AG04449 (cell line): Measurements from ENCODE around the gene RELN.

Source experiments
- CTCF ChIA-PET: fragments of 350-600 bp; formaldehyde crosslinking; extraction: SDS; loops from one replicate; lab custom pipeline; 2021; ENCODE audit warnings: antibody characterized with exemption; lab: Yijun Ruan, JAX
- POLR2A ChIA-PET: fragments of 400-600, 350-600 bp; formaldehyde crosslinking; extraction: SDS; loops from one replicate; lab custom pipeline; 2020; ENCODE audit warnings: antibody characterized with exemption, inconsistent platforms; lab: Yijun Ruan, JAX
- DNase-seq: peaks from one replicate; pipeline ENCODE4 v3.0.0-alpha.2; 2010; ENCODE audit warnings: low read depth, low spot score
- H3K4me3 ChIP-seq: 2 replicates; pipeline ENCODE4 v1.5.1; 2011; ENCODE audit warnings: low read depth, mild to moderate bottlenecking, control low read depth, low read length
- TF ChIP-seq, protein P1 (sequence below): IDR thresholded peaks from one replicate; pipeline ENCODE4 v1.5.1; 2011; ENCODE audit warnings: mild to moderate bottlenecking, moderate library complexity, low read length, control low read depth, inconsistent platforms; ENCODE audit not compliant: insufficient read depth; ENCODE audit errors: missing control alignments

The RELN gene

DNA sequence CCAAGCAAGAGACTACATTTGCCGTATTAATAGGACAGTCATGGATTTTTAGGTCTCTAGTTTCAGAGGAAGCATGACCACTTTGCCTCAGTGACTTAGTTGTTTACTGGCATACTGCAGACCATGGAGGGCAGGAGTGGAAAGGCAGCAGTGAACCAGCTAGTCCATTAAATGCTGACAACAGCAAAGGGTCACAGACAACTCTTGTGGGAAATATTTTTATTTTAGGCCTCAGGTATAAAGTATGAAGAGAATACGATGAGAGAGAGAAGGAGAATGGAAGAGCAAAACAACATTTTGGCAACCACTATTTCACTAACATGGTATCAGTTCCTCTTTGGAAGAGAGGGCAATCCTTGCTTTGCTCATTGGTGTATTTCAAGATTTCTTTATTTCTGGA is 118.0 kb downstream of the RELN start:
- ChIA-PET POLR2A (no interaction called here), CTCF (no interaction called here)
- H3K4me3 ChIP-seq = no peak overlapping the region
- no peak for DNase-seq
- TF ChIP-seq, protein P1, sequence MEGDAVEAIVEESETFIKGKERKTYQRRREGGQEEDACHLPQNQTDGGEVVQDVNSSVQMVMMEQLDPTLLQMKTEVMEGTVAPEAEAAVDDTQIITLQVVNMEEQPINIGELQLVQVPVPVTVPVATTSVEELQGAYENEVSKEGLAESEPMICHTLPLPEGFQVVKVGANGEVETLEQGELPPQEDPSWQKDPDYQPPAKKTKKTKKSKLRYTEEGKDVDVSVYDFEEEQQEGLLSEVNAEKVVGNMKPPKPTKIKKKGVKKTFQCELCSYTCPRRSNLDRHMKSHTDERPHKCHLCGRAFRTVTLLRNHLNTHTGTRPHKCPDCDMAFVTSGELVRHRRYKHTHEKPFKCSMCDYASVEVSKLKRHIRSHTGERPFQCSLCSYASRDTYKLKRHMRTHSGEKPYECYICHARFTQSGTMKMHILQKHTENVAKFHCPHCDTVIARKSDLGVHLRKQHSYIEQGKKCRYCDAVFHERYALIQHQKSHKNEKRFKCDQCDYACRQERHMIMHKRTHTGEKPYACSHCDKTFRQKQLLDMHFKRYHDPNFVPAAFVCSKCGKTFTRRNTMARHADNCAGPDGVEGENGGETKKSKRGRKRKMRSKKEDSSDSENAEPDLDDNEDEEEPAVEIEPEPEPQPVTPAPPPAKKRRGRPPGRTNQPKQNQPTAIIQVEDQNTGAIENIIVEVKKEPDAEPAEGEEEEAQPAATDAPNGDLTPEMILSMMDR = no peak

DNA sequence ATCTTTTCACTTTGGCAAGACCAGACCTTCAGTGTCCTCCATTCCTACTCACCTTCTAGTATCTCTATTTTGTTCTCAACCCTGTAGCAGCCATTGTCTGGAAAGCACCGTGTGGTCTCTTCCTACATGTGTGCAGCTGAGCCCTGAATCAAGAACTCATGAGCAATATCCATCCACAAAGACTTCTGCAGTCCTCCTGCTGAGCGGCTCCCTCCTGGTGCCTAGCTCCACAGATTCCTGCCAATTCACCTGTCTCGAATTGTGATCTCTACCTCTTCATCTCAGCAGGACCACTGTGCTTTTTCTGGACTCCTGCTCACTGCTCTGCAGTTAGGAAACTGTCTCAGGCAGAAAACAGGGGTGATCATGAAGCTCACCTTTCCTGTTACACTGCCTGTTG is 118.8 kb downstream of the RELN start:
- no peak overlapping the region for H3K4me3 ChIP-seq
- DNase-seq = no peak
- ChIA-PET POLR2A (no interaction called here), CTCF (no interaction called here)
- TF ChIP-seq, protein P1 = no peak

DNA sequence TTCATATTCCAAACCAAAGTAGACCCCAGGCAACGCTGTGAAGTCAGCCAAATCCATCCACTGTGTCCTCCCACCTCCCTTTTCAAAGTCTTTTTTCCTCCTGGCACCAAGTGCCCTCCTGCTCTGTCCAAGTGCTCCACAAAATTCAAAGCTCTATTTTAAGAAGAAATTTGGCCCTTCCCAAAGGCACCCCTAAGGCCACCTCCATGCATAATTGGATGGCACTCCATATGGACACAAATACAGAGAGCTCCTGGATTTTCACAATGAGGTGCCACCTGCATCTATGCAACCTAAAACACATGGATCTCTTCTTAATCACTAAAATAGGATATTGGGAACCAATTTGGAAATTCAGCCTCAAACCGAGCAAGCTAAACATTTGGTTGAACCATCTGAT is 121.6 kb downstream of the RELN start:
- ChIA-PET CTCF (no interaction called here), POLR2A (no interaction called here)
- DNase-seq = no peak
- no peak overlapping the region for H3K4me3 ChIP-seq
- TF ChIP-seq, protein P1 = no peak

DNA sequence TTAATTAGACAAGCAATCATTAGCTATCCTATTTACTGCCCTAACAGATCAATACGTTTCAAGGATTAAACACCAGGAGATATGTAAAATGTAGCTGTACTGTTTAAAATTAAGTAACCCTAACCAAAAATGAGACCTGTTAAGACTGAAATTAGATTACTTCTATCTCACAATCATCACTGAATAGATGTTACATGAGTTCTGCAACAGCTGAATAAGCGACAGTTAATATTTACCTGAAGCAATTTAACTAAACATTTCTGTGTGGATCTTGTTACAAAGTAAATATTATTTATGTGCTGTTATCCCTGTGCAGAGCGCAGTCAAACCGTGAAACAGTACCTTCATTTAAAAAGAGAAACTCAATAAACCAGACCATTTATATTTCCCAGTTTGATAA is 122.5 kb downstream of the RELN start:
- no peak for DNase-seq
- H3K4me3 ChIP-seq = no peak overlapping the region
- ChIA-PET CTCF (no interaction called here), POLR2A (no interaction called here)
- TF ChIP-seq, protein P1 = no peak

DNA sequence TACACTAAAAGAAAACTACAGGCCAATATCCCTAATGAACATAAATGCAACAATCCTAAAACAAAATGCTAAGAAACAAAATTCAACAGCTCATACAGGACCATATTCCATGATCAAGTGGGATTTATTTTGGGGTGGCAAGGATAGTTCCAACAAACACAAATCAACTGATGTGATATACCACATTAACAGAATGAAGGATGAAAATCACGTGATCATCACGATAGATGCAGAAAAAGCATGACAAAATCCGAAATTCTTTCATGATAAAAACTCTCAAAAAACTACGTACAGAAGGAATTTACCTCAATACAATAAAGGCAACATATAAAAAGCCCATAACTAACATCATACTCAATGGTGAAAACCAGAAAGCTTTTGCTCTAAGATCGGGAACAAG is 124.0 kb downstream of the RELN start:
- no peak for DNase-seq
- POLR2A ChIA-PET = no interaction called here
- H3K4me3 ChIP-seq = no peak overlapping the region
- CTCF ChIA-PET = no interaction called here
- TF ChIP-seq, protein P1 = no peak

DNA sequence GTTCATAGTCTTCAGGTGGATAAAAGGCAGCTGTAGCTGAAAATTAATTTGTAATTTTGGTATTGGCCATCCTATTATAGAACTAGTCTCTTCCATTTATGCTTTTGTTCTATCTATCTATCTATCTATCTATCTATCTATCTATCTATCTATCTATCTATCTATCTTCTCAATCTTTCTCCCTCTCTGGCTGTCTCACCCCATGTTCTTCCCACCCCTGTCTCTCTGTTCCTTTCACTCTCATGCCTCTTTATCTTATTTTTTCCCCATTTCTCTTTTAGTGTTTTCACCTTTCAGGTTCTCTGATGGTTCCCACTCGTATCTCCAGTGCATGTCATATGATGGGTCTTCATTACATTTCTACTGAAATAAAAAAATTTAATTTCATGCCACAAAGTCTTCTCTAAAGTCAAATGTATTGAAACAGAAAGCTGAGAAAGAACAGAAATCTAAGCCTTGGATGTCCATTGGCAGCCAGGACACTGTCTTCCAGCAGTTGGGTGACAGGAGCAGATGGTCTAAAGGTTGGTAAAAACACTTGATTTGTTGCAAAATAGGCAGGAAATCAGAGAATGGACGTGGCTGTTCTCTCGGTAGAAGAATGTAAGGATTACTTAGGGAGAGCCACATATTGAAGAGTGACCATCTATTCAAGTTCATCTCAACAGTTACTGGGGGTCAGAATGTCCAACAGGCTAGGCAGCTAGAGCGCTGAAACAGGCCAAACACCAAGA is 127.0 kb downstream of the RELN start:
- ChIA-PET CTCF (no interaction called here), POLR2A (no interaction called here)
- H3K4me3 ChIP-seq = no peak overlapping the region
- no peak for DNase-seq
- TF ChIP-seq, protein P1 = no peak
